Panc1 (cell line): ENCODE measurements around the gene RPL7A. TPM values are rescaled to one million over a fixed set of nuclear protein-coding genes. Genes with fewer than 3 reads are reported as not detected.

Experiments used
- ATAC-seq: fragments of 200-7000 bp; cut with Tn5 transposase; 2 replicates; pipeline ENCODE4 v1.9.1; 2020; ENCODE audit warnings: mild to moderate bottlenecking, moderate library complexity
- BruUV-seq: library from RNA; stranded (reverse); fragments of 400-500 nt; replicated peaks from 2 replicates; lab custom pipeline; 2021; lab: Mats Ljungman, UMichigan
- CTCF ChIA-PET: fragments of 300-600 bp; sonication (Branson Sonifier 250); formaldehyde crosslinking; loops from one replicate; lab custom pipeline; 2022; ENCODE audit warnings: antibody characterized with exemption; lab: Charles Lee
- POLR2A ChIA-PET: fragments of 300-600 bp; sonication (Branson Sonifier 250); formaldehyde crosslinking; loops from one replicate; lab custom pipeline; 2022; ENCODE audit warnings: antibody characterized with exemption; lab: Charles Lee
- DNase-seq: peaks from one replicate; pipeline ENCODE4 v3.0.0-alpha.2; 2010; ENCODE audit warnings: low read depth, low spot score
- H3K27ac ChIP-seq: 2 replicates; pipeline ENCODE4 v1.5.1; 2011; ENCODE audit warnings: mild to moderate bottlenecking, low read length, inconsistent platforms
- H3K27me3 ChIP-seq: fragments of 200-500 bp; sonication (Bioruptor generic); 2 replicates; pipeline ENCODE4 v1.6.0; 2014; ENCODE audit warnings: low read length, inconsistent platforms; ENCODE audit not compliant: control insufficient read depth, insufficient read depth
- H3K36me3 ChIP-seq: fragments of 200-500 bp; sonication (Bioruptor generic); 2 replicates; pipeline ENCODE4 v1.5.1; 2014; ENCODE audit warnings: inconsistent platforms, mild to moderate bottlenecking, low read length, moderate library complexity; ENCODE audit not compliant: control insufficient read depth, insufficient read depth
- H3K4me1 ChIP-seq: 2 replicates; pipeline ENCODE4 v1.5.1; 2011; ENCODE audit warnings: inconsistent platforms, mild to moderate bottlenecking, low read length, moderate library complexity; ENCODE audit not compliant: control insufficient read depth, insufficient read depth
- H3K4me3 ChIP-seq, 2 experiments: 2 replicates each; pipeline ENCODE4 v1.5.1; 2011 to 2012; ENCODE audit warnings: low read depth in 2 of 2, low read length in 2 of 2, mild to moderate bottlenecking in 2 of 2, inconsistent platforms in 1 of 2, moderate library complexity in 1 of 2
- H3K9me3 ChIP-seq: fragments of 200-500 bp; sonication (Bioruptor generic); 2 replicates; pipeline ENCODE4 v1.5.1; 2014; ENCODE audit warnings: low read depth, mild to moderate bottlenecking, inconsistent platforms, low read length, moderate library complexity; ENCODE audit not compliant: control insufficient read depth, insufficient read depth
- POLR2AphosphoS5 ChIP-seq: IDR thresholded peaks from 2 replicates; pipeline ENCODE4 v1.6.1; 2012; ENCODE audit warnings: mild to moderate bottlenecking, low read depth, low read length, moderate library complexity
- SIN3A ChIP-seq: IDR thresholded peaks from 2 replicates; pipeline ENCODE4 v1.6.1; 2012; ENCODE audit warnings: low read depth, mild to moderate bottlenecking, low read length, moderate library complexity, borderline replicate concordance; ENCODE audit not compliant: insufficient read depth
- TCF7L2 ChIP-seq: IDR thresholded peaks from 2 replicates; pipeline ENCODE4 v1.6.1; 2011; ENCODE audit warnings: mild to moderate bottlenecking, low read depth, low read length, inconsistent platforms
- in situ Hi-C: cut with HindIII; loops from 2 replicates; pipeline ENCODE4 v1.10.0; 2016; ENCODE audit warnings: low sequenced_read_pairs, low pct_unique_long_range_greater_than_20kb
- intact Hi-C: fragments of 100-400 bp; cut with micrococcal nuclease; formaldehyde crosslinking; loops from one replicate; pipeline ENCODE4 v1.10.0; 2022; ENCODE audit not compliant: unreplicated experiment
- total RNA-seq: library from RNA; stranded (reverse); gene quantifications from one replicate; pipeline ENCODE4 v1.2.1, GENCODE V29; 2021; ENCODE audit not compliant: unreplicated experiment
- TF ChIP-seq, protein P1 (sequence below), 2 experiments: IDR thresholded peaks; 2 replicates each; pipeline ENCODE4 v1.6.1; 2011 to 2012; ENCODE audit warnings: low read depth in 2 of 2, control low read depth in 1 of 2, low read length in 1 of 2, mild to moderate bottlenecking in 1 of 2, moderate library complexity in 1 of 2; ENCODE audit not compliant: insufficient read depth in 1 of 2
- TF ChIP-seq, protein P2 (sequence below): fragments of 450-650 bp; IDR thresholded peaks from 2 replicates; pipeline ENCODE4 v1.5.1; 2017; ENCODE audit warnings: mild to moderate bottlenecking

The RPL7A gene
- total RNA-seq, 1 experiment from 2014 or later: 1,104 TPM

GRCh38 chr9:133335924-133336811 is 11.8 kb upstream of the RPL7A start, which contains the start of gene SURF6:
SURF6 (minus strand) TSS chr9:133336188; CDS start chr9:133336132, 56 bp downstream.
- intact Hi-C loops (no loop called here), in situ Hi-C loops (no loop called here)
- Histone ChIP-seq H3K4me1 (peaks cover 6% of the 10 kb centered on the region), H3K4me3 (peak within 1 kb of the TSS; percentile 75 to 90), H3K36me3 (peaks cover 8% of the 10 kb centered on the region), H3K9me3 (no peaks in the 10 kb centered on the region), H3K27ac (peak within 1 kb of the TSS; percentile 88), H3K27me3 (no peaks in the 10 kb centered on the region)
- ChIA-PET POLR2A (no interaction called here), CTCF (no interaction called here)
- BruUV-seq: no TSS peak
- TF ChIP-seq, protein P1, sequence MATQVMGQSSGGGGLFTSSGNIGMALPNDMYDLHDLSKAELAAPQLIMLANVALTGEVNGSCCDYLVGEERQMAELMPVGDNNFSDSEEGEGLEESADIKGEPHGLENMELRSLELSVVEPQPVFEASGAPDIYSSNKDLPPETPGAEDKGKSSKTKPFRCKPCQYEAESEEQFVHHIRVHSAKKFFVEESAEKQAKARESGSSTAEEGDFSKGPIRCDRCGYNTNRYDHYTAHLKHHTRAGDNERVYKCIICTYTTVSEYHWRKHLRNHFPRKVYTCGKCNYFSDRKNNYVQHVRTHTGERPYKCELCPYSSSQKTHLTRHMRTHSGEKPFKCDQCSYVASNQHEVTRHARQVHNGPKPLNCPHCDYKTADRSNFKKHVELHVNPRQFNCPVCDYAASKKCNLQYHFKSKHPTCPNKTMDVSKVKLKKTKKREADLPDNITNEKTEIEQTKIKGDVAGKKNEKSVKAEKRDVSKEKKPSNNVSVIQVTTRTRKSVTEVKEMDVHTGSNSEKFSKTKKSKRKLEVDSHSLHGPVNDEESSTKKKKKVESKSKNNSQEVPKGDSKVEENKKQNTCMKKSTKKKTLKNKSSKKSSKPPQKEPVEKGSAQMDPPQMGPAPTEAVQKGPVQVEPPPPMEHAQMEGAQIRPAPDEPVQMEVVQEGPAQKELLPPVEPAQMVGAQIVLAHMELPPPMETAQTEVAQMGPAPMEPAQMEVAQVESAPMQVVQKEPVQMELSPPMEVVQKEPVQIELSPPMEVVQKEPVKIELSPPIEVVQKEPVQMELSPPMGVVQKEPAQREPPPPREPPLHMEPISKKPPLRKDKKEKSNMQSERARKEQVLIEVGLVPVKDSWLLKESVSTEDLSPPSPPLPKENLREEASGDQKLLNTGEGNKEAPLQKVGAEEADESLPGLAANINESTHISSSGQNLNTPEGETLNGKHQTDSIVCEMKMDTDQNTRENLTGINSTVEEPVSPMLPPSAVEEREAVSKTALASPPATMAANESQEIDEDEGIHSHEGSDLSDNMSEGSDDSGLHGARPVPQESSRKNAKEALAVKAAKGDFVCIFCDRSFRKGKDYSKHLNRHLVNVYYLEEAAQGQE (IDR thresholded peaks at IDR 0.05; ENCODE audit: insufficient read depth in 1 of 2, low read depth in 2 of 2, low read length in 1 of 2): peak in 1 of 2 experiments; percentile 52; a peak in 1 of 4 replicates
- TF ChIP-seq SIN3A (peak; percentile 62; the same call in 1 of the 2 replicates), POLR2AphosphoS5 (peak; percentile 89), TCF7L2 (0 out of 2 replicates have a peak, but pooled peaks have one; percentile 24)
- TF ChIP-seq, protein P2, sequence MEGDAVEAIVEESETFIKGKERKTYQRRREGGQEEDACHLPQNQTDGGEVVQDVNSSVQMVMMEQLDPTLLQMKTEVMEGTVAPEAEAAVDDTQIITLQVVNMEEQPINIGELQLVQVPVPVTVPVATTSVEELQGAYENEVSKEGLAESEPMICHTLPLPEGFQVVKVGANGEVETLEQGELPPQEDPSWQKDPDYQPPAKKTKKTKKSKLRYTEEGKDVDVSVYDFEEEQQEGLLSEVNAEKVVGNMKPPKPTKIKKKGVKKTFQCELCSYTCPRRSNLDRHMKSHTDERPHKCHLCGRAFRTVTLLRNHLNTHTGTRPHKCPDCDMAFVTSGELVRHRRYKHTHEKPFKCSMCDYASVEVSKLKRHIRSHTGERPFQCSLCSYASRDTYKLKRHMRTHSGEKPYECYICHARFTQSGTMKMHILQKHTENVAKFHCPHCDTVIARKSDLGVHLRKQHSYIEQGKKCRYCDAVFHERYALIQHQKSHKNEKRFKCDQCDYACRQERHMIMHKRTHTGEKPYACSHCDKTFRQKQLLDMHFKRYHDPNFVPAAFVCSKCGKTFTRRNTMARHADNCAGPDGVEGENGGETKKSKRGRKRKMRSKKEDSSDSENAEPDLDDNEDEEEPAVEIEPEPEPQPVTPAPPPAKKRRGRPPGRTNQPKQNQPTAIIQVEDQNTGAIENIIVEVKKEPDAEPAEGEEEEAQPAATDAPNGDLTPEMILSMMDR: no peak
- ATAC-seq: peak; percentile 97
- no peak for DNase-seq

GRCh38 chr9:133339641-133340040 is 8.4 kb upstream of the RPL7A start:
- H3K4me3 ChIP-seq: no peak overlapping the region
- H3K27ac ChIP-seq: no peak overlapping the region
- no peaks in the 10 kb centered on the region for H3K9me3 ChIP-seq
- no TSS peak for BruUV-seq
- CTCF ChIA-PET: no interaction called here
- POLR2A ChIA-PET: interaction anchor here (0.6 kb wide), 1 partner anchor 44 kb away, joined by 14 read pairs; no protein-coding TSS in a partner anchor
- H3K27me3 ChIP-seq: no peaks in the 10 kb centered on the region
- peaks cover 2% of the 10 kb centered on the region for H3K4me1 ChIP-seq
- DNase-seq (no peak), ATAC-seq (no peak)
- intact Hi-C loops: no loop called here
- TF ChIP-seq, protein P2: no peak
- no peak for TF ChIP-seq TCF7L2
- TF ChIP-seq SIN3A: no peak
- TF ChIP-seq POLR2AphosphoS5: no peak
- TF ChIP-seq, protein P1 (IDR thresholded peaks at IDR 0.05; ENCODE audit: insufficient read depth in 1 of 2, low read depth in 2 of 2, low read length in 1 of 2): no peak
- peaks cover 4% of the 10 kb centered on the region for H3K36me3 ChIP-seq
- in situ Hi-C loops: no loop called here
